A549 (cell line): ENCODE data around the gene DRC3. TPM values are rescaled to one million over a fixed set of nuclear protein-coding genes. Genes with fewer than 3 reads are reported as not detected.

ENCODE experiments used
- CBX2 ChIP-seq: fragments of 200-600 bp; sonication (generic); IDR thresholded peaks from 2 replicates; pipeline ENCODE4 v1.6.1; 2016; ENCODE audit warnings: low read depth, mild to moderate bottlenecking, borderline replicate concordance
- CHD4 ChIP-seq: fragments of 200-600 bp; sonication (generic); IDR thresholded peaks from 2 replicates; pipeline ENCODE4 v1.6.1; 2016; ENCODE audit warnings: antibody characterized with exemption, mild to moderate bottlenecking, borderline replicate concordance
- E2F6 ChIP-seq: IDR thresholded peaks from 2 replicates; pipeline ENCODE4 v1.6.1; 2012; ENCODE audit warnings: low read depth, borderline replicate concordance
- ELK1 ChIP-seq: fragments of 150-350 bp; IDR thresholded peaks from 2 replicates; pipeline ENCODE4 v1.6.1; 2014; ENCODE audit warnings: low read depth, mild to moderate bottlenecking, low read length
- EP300 ChIP-seq, 2 experiments: fragments of >200 bp; sonication (Bioruptor Twin); formaldehyde crosslinking; IDR thresholded peaks; 2 replicates in 1 of 2; 3 replicates in 1 of 2; pipeline ENCODE4 v1.6.1; 2016 to 2017
- FOSB ChIP-seq: fragments of 250-450 bp; sonication (Bioruptor Pico); IDR thresholded peaks from 2 replicates; pipeline ENCODE4 v1.5.0; 2020; ENCODE audit warnings: mild to moderate bottlenecking, moderate library complexity
- FOSL2 ChIP-seq, 2 experiments: fragments of 450-650 bp in 1 of 2; fragments of >200 bp in 1 of 2; sonication (Bioruptor Twin) in 1 of 2; formaldehyde crosslinking; IDR thresholded peaks; 2 replicates each; pipeline versions ENCODE4 v1.5.0 to v1.6.1; 2016 to 2020; ENCODE audit warnings: mild to moderate bottlenecking in 1 of 2, moderate library complexity in 1 of 2
- FOXS1 ChIP-seq: fragments of 250-450 bp; sonication (Bioruptor Pico); IDR thresholded peaks from 2 replicates; pipeline ENCODE4 v1.5.0; 2020; ENCODE audit warnings: mild to moderate bottlenecking, moderate library complexity
- GATA3 ChIP-seq: IDR thresholded peaks from 2 replicates; pipeline ENCODE4 v1.6.1; 2012; ENCODE audit warnings: borderline replicate concordance
- HES2 ChIP-seq: fragments of >200 bp; sonication (Bioruptor Twin); formaldehyde crosslinking; IDR thresholded peaks from 2 replicates; pipeline ENCODE4 v1.6.1; 2016
- HEYL ChIP-seq: fragments of 250-450 bp; sonication (Bioruptor Pico); IDR thresholded peaks from 2 replicates; pipeline ENCODE4 v1.8.0; 2021; ENCODE audit warnings: mild to moderate bottlenecking, moderate library complexity
- HMGXB4 ChIP-seq: fragments of 250-450 bp; sonication (Bioruptor Pico); IDR thresholded peaks from 2 replicates; pipeline ENCODE4 v1.5.0; 2021; ENCODE audit warnings: mild to moderate bottlenecking, moderate library complexity, borderline replicate concordance
- HOXA7 ChIP-seq: fragments of 250-450 bp; sonication (Bioruptor Pico); IDR thresholded peaks from 2 replicates; pipeline ENCODE4 v1.5.0; 2020; ENCODE audit warnings: mild to moderate bottlenecking, moderate library complexity
- HOXB5 ChIP-seq: fragments of 250-450 bp; sonication (Bioruptor Pico); IDR thresholded peaks from 2 replicates; pipeline ENCODE4 v1.5.0; 2020; ENCODE audit warnings: mild to moderate bottlenecking, moderate library complexity
- JUN ChIP-seq, 2 experiments: fragments of >200 bp; sonication (Bioruptor Twin); formaldehyde crosslinking; IDR thresholded peaks; 2 replicates in 1 of 2; 3 replicates in 1 of 2; pipeline ENCODE4 v1.6.1; 2016 to 2017
- JUNB ChIP-seq: fragments of >200 bp; sonication (Bioruptor Twin); formaldehyde crosslinking; IDR thresholded peaks from 2 replicates; pipeline ENCODE4 v1.6.1; 2016
- KDM1A ChIP-seq: fragments of 200-600 bp; sonication (generic); IDR thresholded peaks from 2 replicates; pipeline ENCODE4 v1.6.1; 2016; ENCODE audit warnings: low read depth, mild to moderate bottlenecking
- MAFK ChIP-seq: fragments of 450-650 bp; IDR thresholded peaks from 2 replicates; pipeline ENCODE4 v1.6.1; 2014; ENCODE audit not compliant: partially characterized antibody
- MAZ ChIP-seq: fragments of 150-350 bp; IDR thresholded peaks from 2 replicates; pipeline ENCODE4 v1.6.1; 2014; ENCODE audit warnings: antibody characterized with exemption, low read depth, low read length, borderline replicate concordance
- MYC ChIP-seq: IDR thresholded peaks from 2 replicates; pipeline ENCODE4 v1.6.1; 2012; ENCODE audit warnings: mild to moderate bottlenecking, inconsistent platforms, low read length, improper control_type of control experiment, borderline replicate concordance
- NR3C1 ChIP-seq: fragments of >200 bp; sonication (Bioruptor Twin); formaldehyde crosslinking; IDR thresholded peaks from 3 replicates; pipeline ENCODE4 v1.6.1; 2017
- PHF8 ChIP-seq: fragments of 200-600 bp; sonication (generic); IDR thresholded peaks from 2 replicates; pipeline ENCODE4 v1.6.1; 2016; ENCODE audit warnings: low read depth, mild to moderate bottlenecking, antibody characterized with exemption, moderate library complexity, borderline replicate concordance
- POLR2A ChIP-seq: IDR thresholded peaks from 2 replicates; pipeline ENCODE4 v1.6.1; 2012; ENCODE audit warnings: mild to moderate bottlenecking, low read length
- POLR2AphosphoS2 ChIP-seq: conservative IDR thresholded peaks from 2 replicates; pipeline ENCODE4 v1.6.1; 2012; ENCODE audit warnings: low read length, improper control_type of control experiment, inconsistent platforms
- RAD21 ChIP-seq, 2 experiments: fragments of >200 bp in 1 of 2; sonication (Bioruptor Twin) in 1 of 2; formaldehyde crosslinking in 1 of 2; IDR thresholded peaks in 1 of 2; conservative IDR thresholded peaks in 1 of 2; 2 replicates in 1 of 2; 3 replicates in 1 of 2; pipeline ENCODE4 v1.6.1; 2012 to 2018; ENCODE audit warnings: inconsistent platforms in 1 of 2
- RCOR1 ChIP-seq: fragments of 150-350 bp; IDR thresholded peaks from 2 replicates; pipeline ENCODE4 v1.6.1; 2014; ENCODE audit warnings: antibody characterized with exemption, low read length, low read depth
- SREBF2 ChIP-seq: fragments of 450-650 bp; IDR thresholded peaks from 2 replicates; pipeline ENCODE4 v1.6.1; 2014; ENCODE audit warnings: mild to moderate bottlenecking, moderate library complexity
- TFCP2L1 ChIP-seq: fragments of 250-450 bp; sonication (Bioruptor Pico); IDR thresholded peaks from 2 replicates; pipeline ENCODE4 v1.5.0; 2021; ENCODE audit warnings: mild to moderate bottlenecking
- TP53 ChIP-seq: fragments of 250-450 bp; sonication (Bioruptor Pico); IDR thresholded peaks from 2 replicates; pipeline ENCODE4 v1.5.0; 2021; ENCODE audit warnings: mild to moderate bottlenecking, moderate library complexity
- ZC3H11A ChIP-seq: fragments of 450-650 bp; IDR thresholded peaks from 2 replicates; pipeline ENCODE4 v1.6.1; 2014; ENCODE audit warnings: antibody characterized with exemption, mild to moderate bottlenecking
- polyA plus RNA-seq, 4 experiments: library from polyadenylated mRNA; depleted of rRNA in 3 of 4; stranded (reverse); fragments of >200 nt; fragmentation: RNase III in 1 of 4; extraction: RNeasy Plus Mini Kit Qiagen cat#74134 plus additional on column Dnase treatment in 1 of 4; gene quantifications; 2 replicates in 3 of 4; 3 replicates in 1 of 4; pipeline ENCODE4 v1.2.3, GENCODE V29; 2011 to 2017

DRC3 gene
- polyA plus RNA-seq, 2 of the 4 experiments (the other 2 are of a cell fraction): 2.9 to 3.1 TPM

GRCh38 chr17:17972126-17972951 is at the start of gene DRC3, which contains the start of gene TOM1L2 (continued):
- TF ChIP-seq SREBF2 (no peak), HOXB5 (CRISPR knock-in tag) (peak; percentile 77), MAFK (peak; percentile 10), FOSB (no peak), PHF8 (peak; percentile 92), MAZ (peak; percentile 87), CHD4 (no peak), HOXA7 (CRISPR knock-in tag) (no peak), KDM1A (no peak), HMGXB4 (no peak), TFCP2L1 (0 out of 2 replicates have a peak, but pooled peaks have one; percentile 9), POLR2AphosphoS2 (no peak), FOSL2 (IDR thresholded peaks at IDR 0.05) (no peak), FOSL2 (CRISPR knock-in tag; IDR thresholded peaks at IDR 0.05) (peak; percentile 69), HEYL (CRISPR knock-in tag) (no peak), EP300 (IDR thresholded peaks at IDR 0.05) (no peak), POLR2A (peak; percentile 57), MYC (0 out of 2 replicates have a peak, but pooled peaks have one; percentile 8), JUNB (no peak), FOXS1 (CRISPR knock-in tag) (no peak; the same call in 1 of the 2 replicates), HES2 (no peak), NR3C1 (no peak), ZC3H11A (no peak), TP53 (CRISPR knock-in tag) (no peak), ELK1 (no peak), E2F6 (no peak), JUN (IDR thresholded peaks at IDR 0.05) (no peak), RCOR1 (no peak), GATA3 (no peak), CBX2 (no peak), RAD21 (conservative IDR thresholded peaks at IDR 0.05 in 1 of 2, IDR thresholded peaks at IDR 0.05 in 1 of 2) (no peak)
- TF ChIP-seq, all 56 proteins: peak for 17
